ENCODE data around the gene ASS1.
A peak's percentile ranks its signal among the peaks of the same experiment; 100 is the strongest.
"Not testable (repeated sequence)": the region's sequence is repeated elsewhere in the genome, so short reads cannot be mapped to it uniquely, and the experiment has no call there.

The ASS1 gene

DNA sequence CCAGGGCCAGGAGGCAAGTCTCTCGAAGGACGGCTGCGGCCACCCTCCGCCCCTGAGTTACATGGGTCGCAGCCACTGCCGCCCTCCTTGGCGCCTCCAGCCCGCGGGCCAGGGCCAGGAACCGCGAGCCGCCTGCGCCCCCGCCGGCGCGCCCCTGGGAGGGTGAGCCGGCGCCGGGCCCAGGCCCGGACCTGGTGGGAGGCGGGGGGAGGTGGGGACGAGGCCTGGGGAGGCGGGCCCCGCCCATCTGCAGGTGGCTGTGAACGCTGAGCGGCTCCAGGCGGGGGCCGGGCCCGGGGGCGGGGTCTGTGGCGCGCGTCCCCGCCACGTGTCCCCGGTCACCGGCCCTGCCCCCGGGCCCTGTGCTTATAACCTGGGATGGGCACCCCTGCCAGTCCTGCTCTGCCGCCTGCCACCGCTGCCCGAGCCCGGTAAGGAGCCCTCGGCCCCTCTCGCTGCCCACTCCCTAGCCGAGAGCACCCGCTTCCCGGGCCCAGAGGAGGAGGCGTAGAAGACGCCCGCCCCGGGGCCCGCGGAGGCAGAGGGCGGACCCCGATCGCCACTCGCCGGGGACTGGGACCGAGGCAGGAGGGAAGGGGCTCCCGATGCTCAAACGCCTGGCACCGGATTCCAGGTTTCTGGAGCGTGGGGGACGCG, at the start of gene ASS1:
TSS of gene ASS1 (plus strand) at position 397 of the 657 bp plus-strand sequence. CDS start 7,268 bp downstream, outside the sequence.
- DNase-seq: peak; percentile 70

DNA sequence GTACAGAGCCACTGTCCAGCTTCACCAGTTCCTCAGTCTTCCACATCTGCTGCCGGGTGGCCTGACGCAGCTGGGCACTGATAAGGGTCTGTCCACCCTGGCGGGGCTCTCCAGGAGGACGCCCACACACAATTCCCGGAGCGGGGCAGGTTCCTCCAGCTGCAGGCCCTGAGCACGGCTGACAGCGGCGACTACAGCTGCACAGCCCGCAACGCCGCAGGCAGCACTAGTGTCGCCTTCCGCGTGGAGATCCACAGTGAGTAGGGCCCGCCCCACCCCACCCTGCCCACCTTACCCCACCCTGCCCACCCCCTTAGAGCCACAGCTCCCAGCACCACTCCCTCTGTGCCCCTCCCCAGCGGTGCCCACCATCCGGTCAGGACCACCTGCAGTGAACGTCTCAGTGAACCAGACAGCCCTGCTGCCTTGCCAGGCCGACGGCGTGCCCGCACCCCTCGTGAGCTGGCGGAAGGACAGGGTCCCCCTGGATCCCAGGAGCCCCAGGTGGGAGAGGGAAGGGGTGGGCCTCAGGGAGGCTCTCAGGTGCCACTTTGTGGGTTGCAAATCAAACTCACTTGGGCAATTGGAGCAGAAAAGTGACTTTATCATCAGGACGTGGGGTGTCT, 48.8 kb upstream of the ASS1 start:
- no peak for DNase-seq

DNA sequence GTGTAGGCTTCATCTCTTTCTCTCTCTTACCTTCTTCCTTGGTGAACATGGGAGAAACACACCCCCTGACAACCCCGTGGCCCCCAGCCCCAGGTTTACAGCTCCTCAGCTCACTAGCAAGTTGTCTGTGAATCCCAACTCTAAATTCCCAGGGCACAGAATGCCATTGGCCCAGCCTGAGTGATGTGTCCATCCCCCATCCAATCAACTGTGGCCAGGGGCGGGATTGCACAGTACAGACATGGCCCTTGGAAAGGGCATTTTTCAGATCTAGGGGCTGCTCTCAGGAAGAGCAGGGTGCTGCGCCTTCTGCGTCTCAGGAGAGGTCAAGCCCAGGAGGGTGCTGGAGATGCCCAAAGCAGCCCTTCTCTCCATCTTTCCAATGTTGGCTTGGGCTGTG, 48.2 kb upstream of the ASS1 start:
- DNase-seq: no peak

DNA sequence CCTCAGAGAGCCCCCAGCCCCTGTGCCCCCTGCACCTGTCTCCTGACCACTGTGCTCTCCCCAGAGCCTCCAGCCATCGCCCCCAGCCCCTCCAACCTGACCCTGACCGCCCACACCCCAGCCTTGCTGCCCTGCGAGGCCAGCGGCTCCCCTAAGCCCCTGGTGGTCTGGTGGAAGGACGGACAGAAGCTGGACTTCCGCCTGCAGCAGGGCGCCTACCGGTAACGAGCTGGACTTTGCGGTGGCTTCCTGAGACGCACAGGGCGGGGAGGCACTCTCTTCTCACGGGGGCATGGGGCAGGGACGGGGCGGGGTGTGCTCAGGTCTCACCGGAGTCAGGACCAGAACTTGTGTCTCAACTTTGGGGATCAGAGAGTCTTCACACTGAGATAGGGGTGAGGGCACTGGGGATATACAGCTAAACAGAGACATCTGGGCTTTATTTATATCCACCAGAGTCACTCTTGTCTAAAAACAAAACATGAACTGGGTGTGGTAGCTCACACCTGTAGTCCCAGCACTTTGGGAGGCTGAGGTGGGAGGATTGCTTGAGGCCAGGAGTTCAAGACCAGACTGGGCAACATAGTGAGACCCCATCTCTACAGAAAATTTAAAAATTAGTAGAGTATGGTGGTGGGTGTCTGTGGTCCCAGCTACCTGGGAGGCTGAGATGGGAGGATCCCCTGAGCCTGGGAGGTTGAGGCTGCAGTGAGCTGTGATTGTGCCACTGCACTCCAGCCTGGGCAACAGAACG, 46.1 kb upstream of the ASS1 start:
- DNase-seq: no peak

DNA sequence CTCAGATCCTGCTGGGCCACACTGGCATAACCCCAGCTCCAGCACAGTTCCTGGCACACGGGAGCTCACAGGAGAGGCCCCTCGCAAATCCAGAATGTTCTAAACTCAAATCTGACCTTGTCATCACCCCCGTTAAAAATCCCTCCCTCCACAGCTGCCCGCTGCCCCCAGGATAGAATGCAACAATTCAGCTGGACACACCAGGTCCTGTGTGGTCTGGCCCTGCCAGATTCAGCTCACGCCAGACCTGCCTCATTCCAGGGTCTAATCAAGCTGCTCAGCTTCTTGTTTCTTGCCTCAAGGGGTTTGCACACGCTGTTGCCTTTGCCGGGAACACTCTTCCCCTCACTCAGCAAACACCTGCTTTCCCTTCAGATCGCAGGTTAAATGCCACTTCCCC, 45.0 kb upstream of the ASS1 start:
- no peak for DNase-seq

DNA sequence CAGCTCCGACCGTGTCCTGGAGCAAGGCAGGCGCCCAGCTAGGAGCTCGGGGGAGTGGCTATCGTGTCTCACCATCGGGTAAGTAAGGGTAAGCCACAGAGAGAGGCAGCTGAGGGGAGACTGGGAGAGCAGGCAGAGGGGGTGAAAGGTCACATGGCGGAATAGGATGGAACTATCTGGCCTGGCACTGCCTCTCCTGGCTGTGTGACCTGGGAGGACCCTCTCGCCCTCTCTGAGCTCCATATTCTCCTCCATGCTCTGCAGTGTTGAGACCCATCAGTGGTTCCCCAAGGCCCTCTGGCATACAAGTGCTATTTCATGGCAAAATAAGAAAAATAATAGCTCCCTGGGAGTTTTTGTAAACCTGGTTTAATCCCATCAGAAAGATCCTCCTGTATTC, 43.9 kb upstream of the ASS1 start:
- DNase-seq: no peak

DNA sequence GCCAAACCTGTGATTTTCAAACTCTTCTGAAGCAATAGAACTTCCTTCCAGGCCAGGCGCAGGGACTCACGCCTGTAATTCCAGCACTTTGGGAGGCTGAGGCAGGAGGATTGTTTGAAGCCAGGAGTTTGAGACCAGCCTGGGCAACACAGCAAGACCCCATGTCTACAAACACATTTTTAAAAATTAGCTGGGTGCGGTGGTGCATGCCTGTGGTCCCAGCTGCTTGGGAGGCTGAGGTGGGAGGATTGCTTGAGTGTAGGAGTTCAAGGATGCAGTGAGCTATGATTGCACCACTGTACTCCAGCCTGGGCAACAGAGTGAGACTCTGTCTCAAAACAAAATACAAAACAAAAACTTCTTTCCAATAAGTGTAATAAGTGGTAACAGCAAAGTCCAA, 43.0 kb upstream of the ASS1 start:
- not testable (repeated sequence) for DNase-seq

DNA sequence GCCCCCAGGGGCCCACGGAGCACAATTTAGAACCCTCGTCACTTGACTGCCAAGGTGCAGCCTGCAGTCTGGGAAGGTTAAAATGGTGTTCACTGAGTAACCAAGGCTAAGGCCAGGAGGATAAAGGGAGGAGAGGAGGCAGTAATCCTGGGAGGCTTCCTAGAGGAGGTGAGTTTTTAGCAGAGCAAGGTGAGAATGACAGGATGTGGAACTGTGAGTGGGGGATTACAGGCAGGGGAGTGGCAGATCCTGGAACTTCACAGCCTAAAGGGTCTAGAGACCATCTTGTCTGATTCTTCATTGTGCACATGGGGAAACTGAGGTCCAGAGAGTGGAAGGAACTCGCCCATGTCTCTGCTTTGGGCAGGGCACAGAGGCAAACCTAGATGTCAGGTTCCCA, 42.5 kb upstream of the ASS1 start:
- DNase-seq: no peak

DNA sequence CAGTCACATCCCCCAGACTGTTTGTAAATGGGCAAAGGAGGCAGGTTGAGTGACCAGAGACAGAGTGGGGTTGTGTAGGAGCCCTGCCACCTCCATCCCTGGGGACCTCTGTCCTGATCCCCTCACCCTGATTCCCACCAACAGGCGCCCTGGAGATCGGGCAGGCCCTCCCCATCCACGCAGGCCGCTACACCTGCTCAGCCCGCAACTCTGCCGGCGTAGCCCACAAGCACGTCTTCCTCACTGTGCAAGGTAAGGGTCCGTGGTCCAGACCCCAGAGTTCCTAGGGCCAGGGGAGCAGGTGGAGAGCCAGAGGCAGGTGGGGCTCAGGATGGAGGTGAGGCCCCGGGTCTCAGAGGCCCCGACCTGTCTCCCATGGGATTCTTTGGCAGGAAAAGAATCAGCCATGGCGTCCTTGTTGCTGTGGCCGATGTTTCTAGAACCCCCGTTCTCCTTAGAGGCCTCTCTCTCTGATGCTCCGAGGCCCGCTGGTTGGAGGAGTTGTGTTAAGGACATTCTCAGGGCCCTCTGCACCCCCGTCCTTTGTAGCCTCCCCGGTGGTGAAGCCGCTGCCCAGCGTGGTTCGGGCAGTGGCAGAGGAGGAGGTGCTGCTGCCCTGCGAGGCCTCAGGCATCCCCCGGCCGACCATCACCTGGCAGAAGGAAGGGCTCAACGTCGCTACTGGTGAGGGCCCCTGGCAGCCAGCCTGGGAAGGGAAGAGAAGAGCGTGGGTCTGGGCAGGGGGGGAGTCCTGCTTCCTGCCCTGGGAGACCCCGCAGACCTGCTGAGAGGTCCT, 41.9 kb upstream of the ASS1 start:
- no peak for DNase-seq

DNA sequence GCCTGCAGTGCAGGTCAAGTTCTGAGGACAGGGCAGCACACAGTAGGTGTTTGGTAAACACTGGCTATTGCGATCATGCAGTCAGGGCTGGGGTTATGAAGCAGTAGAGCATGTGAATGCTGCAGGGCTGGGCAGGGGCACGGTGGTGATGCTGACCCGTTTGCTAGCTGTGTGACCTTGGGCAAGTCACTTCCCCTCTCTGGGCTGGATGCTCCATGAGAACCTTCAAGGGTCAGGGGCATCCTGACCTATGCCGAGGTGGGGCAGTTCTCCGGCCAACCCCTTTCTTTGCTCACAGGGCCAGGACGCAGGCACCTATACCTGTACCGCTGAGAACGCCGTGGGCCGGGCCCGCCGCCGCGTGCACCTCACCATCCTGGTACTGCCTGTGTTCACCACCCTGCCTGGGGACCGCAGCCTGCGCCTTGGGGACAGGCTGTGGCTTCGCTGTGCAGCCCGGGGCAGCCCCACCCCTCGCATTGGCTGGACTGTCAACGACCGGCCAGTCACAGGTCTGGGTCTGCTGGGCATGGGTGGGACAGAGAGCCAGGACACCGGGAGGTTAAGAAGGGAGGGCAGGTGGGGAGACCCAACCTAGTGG, 39.0 kb upstream of the ASS1 start:
- DNase-seq: no peak

DNA sequence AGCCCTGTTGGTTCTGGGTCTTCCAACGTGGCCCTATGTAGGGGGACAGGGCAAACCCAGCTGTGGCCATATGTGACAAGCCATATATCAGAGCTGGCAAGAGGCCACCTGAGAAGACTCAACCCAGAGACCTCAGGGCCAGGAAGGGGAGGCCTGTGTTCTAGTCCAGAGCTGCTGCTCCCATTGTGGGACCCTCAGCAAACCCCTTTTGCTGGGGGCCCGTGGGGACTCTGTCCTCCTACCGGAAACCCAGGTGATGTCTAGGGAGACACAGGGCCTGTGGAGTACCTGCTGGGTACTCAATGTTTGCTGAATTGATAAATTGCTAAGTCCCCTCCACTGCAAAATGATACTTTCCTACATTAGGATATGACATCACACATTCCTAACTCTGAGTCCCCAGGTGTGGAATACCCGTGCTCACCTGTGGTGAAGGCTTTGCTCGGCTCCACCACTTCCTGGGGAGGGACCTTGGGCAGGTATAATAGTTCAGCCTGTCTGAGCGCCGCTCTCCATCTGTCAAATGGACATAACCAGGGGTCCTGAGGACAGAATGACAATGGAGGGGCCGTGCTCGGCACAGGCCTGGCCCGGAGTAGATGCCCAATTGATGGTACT, 38.4 kb upstream of the ASS1 start:
- DNase-seq: no peak

DNA sequence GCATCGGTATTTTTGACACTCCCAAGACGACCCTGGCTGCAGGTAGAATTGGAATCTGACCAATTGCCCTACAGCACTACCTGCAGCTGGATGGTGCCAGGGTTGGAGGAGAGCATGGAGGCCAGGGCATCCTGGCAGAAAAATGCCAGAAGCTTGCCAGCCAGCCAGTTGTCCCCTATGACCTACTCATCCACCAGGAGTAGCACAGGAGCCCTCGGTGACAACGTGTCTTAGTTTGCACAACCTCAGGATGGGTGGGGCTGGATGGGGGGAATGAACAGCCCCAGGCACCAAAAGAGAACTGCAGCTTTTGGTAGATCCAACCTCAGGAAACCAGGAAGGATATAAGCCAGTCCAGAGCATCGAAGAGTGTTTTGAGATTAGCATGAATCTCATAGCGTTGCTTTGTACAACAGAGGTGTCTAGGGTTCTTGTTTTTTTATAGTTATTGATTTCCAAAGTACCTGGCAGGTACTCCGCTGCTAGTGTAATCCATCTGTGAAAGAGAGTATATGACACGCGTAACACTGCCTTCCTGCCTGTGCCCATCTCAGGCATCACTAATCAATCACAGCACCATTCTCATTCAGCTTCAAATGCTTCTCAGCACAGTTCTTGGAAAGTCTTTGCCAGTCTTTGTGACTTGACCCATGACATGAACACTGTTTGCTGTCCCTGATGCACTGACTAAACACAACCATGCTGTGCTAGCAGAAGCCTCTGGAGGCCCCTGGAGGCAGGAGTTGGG, 36.7 kb upstream of the ASS1 start:
- no peak for DNase-seq

DNA sequence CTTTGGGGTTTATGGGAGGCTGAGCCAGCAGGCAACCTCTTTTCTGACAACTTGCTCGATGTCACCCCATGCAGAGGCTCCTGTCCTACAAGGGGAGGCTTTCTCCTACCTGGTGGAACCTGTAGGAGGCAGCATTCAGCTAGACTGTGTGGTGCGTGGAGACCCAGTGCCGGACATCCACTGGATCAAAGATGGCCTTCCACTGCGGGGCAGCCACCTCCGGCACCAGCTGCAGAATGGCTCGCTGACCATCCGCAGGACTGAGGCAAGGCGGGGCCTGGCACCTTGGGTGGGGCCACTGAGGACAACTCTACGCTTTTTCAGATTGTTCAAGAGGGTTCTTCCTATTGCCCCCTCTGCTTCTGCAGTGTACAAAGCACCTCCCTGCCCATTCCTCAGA, 36.1 kb upstream of the ASS1 start:
- no peak for DNase-seq

DNA sequence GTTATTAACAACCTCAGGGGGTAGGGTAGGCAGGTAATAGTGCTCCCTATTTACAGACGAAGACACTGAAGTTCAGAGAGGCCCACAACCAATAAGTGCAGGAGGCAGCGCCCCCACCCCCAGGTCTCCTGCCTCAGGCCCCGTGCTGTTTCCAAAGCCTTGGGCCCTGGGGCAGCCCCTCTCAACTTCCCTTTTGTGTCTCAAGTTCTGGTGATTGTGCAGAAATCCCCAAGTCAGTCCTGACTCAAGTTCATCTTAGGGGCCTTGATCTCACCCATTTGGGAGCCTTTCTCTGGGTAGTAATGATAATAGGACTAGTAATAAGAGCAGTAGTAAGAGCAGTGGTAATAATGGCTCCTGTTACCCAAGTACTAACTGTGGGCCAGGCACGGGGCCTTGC, 35.5 kb upstream of the ASS1 start:
- DNase-seq: no peak

DNA sequence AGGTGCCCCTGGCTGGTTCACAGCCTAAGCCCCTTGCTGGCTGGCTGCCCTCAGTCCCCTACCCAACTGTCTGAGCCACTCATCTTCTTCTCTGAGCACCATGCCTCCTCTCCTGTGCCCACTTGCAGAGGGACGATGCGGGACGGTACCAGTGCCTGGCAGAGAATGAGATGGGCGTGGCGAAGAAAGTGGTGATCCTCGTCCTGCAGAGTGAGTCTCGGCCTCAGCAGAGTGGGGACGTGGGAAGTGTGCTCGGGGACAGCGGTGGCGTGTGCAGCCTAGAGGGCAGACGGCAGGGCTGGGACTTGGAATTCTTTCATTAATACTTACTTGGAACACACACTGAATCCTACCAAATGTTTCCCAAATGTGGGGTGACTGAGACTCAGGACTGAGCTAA, 34.3 kb upstream of the ASS1 start:
- no peak for DNase-seq

DNA sequence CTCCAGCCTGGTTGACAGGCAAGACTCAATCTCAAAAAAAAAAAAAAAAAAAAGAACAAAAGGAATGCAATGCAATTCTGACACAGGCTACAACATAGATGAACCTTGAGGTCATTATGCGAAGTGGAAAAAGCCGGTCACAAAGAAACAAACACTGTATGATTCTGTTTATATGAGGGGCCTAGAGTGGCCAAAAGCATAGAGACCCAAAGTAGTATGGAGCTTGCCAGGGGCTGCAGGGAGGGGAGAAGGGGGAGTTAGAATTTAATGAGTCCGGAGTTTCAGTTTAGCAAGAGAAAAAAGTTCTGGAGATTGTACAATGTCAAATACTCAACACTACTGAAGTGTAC, 33.2 kb upstream of the ASS1 start:
- no peak for DNase-seq

DNA sequence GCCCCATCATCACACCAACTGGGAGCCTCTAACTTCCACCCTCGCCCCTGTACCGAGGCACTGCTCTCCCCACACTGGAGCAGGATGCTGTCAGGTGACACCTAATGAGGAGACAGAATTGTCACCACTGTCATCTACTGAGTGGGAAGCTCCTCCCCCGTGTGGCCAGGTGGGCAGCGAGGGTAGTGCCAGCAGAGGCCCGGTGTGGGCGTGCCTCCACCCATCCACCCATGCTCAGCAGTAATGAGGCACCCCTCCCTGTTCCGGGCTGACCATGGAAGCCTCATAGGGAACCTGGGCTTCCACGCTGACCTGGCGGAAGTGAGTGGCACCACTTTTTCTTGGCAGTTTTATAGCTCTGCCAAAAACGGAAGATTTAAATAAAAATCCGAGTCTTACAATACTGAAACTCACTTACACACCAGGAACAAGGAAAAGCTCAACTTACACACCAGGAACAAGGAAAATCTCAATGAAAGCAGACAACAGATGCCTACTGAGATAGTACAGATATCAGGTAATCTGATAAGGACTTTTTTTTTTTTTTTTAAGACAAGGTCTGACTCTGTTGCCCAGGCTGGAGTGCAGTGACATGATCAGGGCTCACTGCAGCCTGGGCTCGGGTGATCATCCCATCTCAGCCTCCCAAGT, 30.6 kb upstream of the ASS1 start:
- no peak for DNase-seq

DNA sequence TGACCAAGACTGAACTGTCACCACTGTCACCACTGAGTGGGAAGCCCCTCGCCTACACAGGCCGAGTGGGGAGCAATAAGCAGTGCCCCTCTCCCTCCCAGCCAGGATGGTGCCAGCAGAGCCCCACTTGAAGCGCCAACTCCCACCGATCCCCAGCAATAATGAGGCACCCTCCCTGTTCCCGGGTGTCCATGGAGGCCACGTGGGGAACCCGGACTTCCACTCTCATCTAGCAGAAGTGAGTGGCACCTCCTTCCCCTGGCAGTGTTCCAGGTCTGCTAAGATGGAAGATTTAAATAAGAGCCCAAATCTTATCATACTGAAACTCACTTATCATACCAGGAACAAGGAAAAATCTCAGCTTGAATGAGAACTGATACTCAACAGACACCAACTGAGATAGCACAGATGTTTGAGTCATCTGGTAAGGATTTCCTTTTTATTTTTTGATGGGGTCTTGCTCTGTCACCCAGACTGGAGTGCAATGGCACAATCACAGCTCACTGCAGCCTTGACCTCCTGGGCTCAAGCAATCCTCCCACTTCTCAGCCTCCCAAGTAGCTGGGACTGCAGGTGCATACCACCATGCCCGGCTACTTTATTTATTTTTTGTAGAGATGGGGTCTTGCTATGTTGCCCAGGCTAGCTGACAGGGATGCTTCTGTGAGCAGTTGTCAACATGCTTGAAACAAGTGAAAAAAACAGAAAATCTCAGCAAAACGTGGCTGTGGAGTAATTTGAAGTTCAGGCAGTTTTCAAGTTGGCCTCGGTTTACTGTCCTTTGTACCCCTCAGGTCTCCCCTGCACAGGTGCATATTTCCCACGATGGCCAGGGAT, 29.6 kb upstream of the ASS1 start:
- DNase-seq: no peak

DNA sequence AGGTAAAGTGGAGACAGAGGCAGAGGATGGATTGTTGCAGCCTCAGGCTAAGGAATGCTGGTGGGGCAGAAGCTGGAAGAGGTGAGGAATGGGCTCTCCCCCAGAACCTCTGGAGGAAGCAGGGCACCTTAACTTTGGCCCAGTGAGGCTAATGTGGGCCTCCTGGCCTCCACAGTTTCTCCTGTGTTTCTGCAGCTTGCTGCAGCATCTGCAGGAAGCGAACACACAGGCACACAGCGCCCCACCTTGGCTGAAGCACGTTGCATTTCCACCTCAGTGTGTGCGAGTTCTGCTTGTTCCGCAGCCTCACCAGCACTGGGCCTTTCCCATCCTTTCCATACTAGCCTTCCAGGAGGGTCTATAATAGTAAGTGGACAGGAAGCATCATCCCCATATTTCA, 27.2 kb upstream of the ASS1 start:
- DNase-seq: no peak

DNA sequence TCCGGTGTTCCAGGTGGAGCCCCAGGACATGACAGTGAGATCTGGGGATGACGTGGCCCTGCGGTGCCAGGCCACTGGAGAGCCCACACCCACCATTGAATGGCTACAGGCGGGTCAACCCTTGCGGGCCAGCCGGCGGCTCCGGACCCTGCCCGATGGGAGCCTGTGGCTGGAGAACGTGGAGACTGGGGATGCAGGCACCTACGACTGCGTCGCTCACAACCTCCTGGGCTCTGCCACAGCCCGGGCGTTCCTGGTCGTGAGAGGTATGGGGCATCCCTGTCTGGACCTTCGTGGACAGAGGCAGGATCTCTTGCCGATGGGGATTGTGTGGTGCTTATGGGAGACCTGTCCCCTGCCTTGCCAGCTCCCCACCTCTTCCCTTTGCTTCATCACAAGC, 26.0 kb upstream of the ASS1 start:
- no peak for DNase-seq

Data from activated CD8-positive, alpha-beta memory T cell treated with anti-CD3 and anti-CD28 coated beads, Interleukin-2, amount 50 U/mL, for 48 hours (primary cell).